ENCODE data around the gene SCAF4. TPM values are rescaled to one million over a fixed set of nuclear protein-coding genes. Genes with fewer than 3 reads are reported as not detected.

The SCAF4 gene
- total RNA-seq, 1 donor from 2014 or later, result 15.9 TPM

DNA sequence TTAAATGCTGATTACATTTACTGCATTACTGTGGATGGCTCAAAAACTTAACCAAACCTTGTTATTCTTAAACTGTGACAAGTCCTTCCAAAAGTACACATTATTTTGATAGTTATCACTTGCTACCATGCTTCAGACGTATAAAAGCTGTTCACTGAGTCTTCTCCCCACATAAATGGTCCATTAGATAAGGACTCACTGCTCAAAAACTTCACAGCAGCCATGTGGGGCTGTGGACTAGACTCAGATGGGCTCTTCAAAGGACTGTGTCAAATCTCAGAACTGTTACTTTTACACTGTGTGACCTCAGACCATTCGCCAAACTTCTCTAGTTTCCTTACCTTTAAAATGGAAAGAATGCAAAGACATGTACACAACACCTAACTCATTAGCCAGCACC is 11.6 kb downstream of the SCAF4 start:
- intact Hi-C loops (cut with DNase I), result no loop called here
- DNase-seq (ENCODE audit: missing footprints) (no peak), ATAC-seq (no peak)

DNA sequence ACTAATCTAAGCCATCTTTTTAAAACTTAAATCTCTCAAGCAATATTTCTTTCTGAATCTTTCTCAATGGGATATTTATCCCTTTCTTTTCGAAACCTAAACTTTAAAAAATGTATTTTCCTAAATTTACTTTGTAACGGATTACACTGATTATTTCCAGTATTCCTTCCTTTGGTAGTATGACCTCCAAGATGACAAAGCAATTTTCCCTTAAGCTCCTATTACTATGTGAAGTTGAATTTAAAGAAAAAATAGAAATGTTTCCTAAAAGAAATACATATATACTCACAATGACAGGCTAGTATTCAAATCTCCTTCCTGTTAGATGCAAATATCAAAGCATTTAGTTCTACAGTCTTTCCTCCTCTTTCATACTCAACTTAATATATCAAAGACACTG is 15.8 kb downstream of the SCAF4 start:
- intact Hi-C loops (cut with DNase I), result no loop called here
- ATAC-seq (no peak), DNase-seq (ENCODE audit: missing footprints) (no peak)

- no peak for ATAC-seq
- intact Hi-C loops (cut with DNase I), result no loop called here
- DNase-seq (ENCODE audit: missing footprints), result no peak
Observed at GRCh38 chr21:31714741-31715365, 17.1 kb downstream of the SCAF4 start.

- DNase-seq (ENCODE audit: missing footprints), result no peak
- peak; percentile 35 for ATAC-seq
- intact Hi-C loops (cut with DNase I), result no loop called here
Observed at GRCh38 chr21:31713973-31714740, 17.8 kb downstream of the SCAF4 start.

DNA sequence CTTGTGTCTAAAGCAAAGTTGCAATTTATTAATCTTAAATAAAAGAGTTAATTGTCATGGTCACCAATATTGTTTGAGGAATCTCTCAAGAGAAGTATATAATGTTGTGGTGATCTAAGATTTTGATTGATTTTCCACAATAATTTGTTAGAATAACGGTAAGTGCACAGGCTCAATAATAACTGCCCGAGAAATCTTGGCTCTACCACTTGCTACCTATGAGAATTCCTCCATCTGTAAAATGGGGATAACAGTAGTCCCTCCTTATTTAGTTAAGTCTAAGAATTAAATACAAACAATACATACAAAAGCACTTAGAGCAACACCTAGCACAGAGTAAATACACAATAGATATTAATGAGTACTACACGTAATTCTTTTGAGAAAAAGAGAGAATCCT is 18.8 kb downstream of the SCAF4 start:
- ATAC-seq, result no peak
- intact Hi-C loops (cut with DNase I), result no loop called here
- no peak for DNase-seq (ENCODE audit: missing footprints)

- ATAC-seq (no peak), DNase-seq (ENCODE audit: missing footprints) (no peak)
- intact Hi-C loops (cut with DNase I), result no loop called here
Observed at GRCh38 chr21:31711745-31712285, 20.1 kb downstream of the SCAF4 start.

- ATAC-seq (no peak), DNase-seq (ENCODE audit: missing footprints) (no peak)
- intact Hi-C loops (cut with DNase I), result no loop called here
Observed at GRCh38 chr21:31711326-31711725, 20.6 kb downstream of the SCAF4 start.

- intact Hi-C loops (cut with DNase I), result no loop called here
- no peak for ATAC-seq
- no peak for DNase-seq (ENCODE audit: missing footprints)
Observed at GRCh38 chr21:31710586-31710985, 21.3 kb downstream of the SCAF4 start.

- intact Hi-C loops (cut with DNase I), result no loop called here
- DNase-seq (ENCODE audit: missing footprints), result no peak
- ATAC-seq, result no peak
Observed at GRCh38 chr21:31708541-31708940, 23.4 kb downstream of the SCAF4 start.

GRCh38 chr21:31707499-31707898 is 24.4 kb downstream of the SCAF4 start:
- ATAC-seq (no peak), DNase-seq (ENCODE audit: missing footprints) (no peak)
- intact Hi-C loops (cut with DNase I), result no loop called here

- intact Hi-C loops (cut with DNase I), result no loop called here
- ATAC-seq (no peak), DNase-seq (ENCODE audit: missing footprints) (no peak)
Observed at GRCh38 chr21:31706562-31706961, 25.4 kb downstream of the SCAF4 start.

- ATAC-seq (no peak), DNase-seq (ENCODE audit: missing footprints) (no peak)
- intact Hi-C loops (cut with DNase I), result no loop called here
Observed at GRCh38 chr21:31700040-31700439, 31.9 kb downstream of the SCAF4 start.

DNA sequence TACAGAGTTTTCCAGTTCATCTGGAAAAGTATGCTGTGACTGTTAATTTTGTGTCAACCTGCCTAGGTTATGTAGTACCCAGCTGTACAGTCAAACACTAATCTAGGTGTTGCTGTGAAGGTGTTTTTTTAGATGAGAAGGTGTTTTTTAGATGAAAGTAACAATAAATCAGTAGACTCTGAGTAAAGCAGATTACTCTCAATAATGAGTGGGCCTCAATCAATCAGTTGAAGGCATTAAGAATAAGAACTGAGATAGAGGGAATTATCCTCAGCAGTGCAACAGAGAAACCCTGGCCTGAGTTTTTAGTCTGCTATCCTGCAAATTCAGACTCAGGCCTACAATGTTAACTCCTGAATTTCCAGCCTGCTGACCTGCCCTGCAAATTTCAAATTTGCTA is 33.5 kb downstream of the SCAF4 start:
- no peak for ATAC-seq
- intact Hi-C loops (cut with DNase I), result no loop called here
- DNase-seq (ENCODE audit: missing footprints), result no peak

DNA sequence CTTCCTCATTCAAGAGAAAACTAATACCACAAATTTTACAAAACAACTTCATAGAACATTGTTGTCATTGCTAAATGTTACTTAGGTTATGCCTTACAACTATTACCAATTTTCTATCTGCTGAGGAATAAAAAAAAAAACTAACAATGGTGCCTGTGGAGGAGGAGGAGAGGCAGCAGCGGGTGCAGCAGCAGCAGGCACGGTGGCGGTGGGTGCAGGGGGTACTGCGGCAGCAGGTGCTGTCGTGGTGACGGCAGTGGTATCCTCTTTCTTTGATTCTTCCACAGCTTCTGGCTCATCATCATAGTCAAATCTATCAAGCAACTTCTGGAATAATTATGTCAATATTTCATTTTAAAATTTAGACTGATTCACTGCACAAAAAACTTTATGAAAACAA is 35.5 kb downstream of the SCAF4 start:
- ATAC-seq, result no peak
- DNase-seq (ENCODE audit: missing footprints), result no peak
- intact Hi-C loops (cut with DNase I), result no loop called here

GRCh38 chr21:31693222-31693621 is 38.7 kb downstream of the SCAF4 start:
- DNase-seq (ENCODE audit: missing footprints), result no peak
- ATAC-seq, result no peak
- intact Hi-C loops (cut with DNase I), result no loop called here

DNA sequence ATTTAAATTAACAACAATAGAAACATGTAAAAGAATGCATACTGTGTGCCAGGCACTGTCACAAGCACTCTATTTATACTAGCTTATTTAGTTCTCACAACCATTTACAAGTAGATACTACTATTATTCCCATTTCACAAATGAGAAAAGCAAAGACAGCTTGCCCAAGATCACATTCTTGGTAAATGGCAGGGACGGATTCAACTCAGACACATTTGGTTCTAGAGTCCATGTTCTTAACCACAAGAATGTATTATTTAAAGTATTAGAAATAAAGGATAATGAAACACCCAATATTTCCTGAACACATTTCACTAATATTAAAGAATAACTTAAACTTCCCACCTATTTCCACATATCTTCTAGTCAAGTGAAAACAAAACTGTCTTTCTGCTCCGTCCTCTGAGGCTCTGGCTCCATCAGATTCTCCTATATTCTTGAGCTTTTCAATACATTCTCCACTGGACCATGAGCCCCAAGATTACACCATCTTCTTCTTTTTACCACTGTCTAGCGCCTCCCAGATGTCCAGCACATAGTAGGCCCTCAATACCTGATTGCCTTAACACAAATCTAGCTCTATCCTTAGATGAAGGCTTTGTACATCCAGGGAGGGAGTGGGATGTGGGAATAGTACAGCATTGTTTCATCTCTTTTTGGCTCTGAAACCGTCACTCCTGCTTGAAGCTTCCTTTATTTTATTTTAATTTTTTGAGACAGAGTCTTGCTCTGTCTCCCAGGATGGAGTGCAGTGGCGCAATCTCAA is 43.1 kb downstream of the SCAF4 start:
- ATAC-seq (no peak), DNase-seq (ENCODE audit: missing footprints) (no peak)
- intact Hi-C loops (cut with DNase I), result no loop called here

DNA sequence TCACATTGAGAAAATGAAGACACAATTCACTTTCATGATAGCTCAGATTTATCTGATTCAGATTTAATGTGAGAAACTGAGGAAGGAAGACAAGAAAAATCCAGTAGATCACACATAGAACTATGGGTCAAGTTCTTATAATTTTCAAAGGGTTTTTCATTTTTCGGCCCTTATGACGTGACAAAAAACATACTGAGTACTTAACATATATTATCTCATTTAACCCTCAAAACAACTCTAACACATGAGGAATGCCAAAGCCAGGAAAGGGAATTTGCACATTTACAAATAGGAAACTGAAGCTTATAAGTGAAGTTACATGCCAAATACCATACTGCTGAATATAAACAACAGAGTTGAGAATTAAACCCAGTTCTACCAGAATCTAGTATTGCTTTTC is 44.8 kb downstream of the SCAF4 start:
- DNase-seq (ENCODE audit: missing footprints) (no peak), ATAC-seq (no peak)
- intact Hi-C loops (cut with DNase I), result no loop called here

DNA sequence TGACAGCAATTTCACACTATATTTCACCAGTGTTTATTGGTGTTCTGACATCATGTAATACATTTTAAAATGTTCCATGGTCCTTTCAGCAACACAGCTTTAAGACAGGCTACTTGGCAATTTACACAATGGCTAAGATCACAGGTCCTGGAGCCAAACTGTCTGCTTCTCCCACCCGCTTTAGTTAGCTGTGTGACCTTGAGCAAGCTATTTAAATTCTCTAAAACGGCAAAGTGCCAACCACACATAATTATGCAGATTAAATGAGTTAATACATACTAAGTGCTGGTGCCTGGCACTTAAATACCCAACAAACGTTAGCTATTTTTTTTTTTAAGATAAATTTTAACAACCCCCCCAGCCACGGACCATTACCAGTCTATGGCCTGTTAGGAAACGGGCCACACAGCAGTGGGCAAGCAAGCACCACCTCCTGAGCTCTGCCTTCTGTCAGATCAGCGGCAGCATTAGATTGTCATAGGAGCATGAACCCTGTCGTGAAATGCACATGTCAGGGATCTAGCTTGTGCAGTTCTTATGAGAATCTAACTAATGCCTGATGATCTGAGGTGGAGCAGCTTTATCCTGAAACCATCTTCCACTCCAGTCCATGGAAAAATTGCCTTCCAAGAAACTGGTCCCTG is 45.5 kb downstream of the SCAF4 start:
- intact Hi-C loops (cut with DNase I), result no loop called here
- DNase-seq (ENCODE audit: missing footprints) (no peak), ATAC-seq (peak; percentile 61)

DNA sequence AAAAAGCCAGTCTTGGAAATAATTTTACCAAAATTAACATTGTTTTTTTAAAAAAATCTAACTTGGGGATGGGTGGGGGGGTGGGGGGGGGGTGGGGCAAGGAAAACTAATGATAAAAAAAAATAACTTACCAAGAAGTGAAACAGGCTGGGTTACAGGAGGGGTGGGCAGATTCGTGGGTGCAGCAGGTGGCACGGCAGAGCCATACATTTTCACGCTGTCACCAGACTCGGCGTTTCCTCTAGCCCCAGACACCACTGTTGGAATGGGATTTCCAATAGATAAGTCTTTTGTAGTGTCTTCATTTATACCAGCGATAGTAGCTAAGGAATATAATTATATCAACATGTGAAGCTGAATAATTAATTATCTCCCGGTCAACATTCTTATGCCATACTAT is 47.0 kb downstream of the SCAF4 start:
- intact Hi-C loops (cut with DNase I), result no loop called here
- ATAC-seq, result no peak
- DNase-seq (ENCODE audit: missing footprints), result no peak
